Activated T-cell treated with anti-CD3 and anti-CD28 coated beads for 4 hours (primary cell): ENCODE results near the gene PLD4.
"Not testable (repeated sequence)": the region's sequence is repeated elsewhere in the genome, so short reads cannot be mapped to it uniquely, and the experiment has no call there.

Source experiments
- DNase-seq: peaks from one replicate; pipeline ENCODE4 v3.0.0-alpha.2; 2020

PLD4 gene

GRCh38 chr14:104942586-104942985 lies 17.9 kb downstream of the PLD4 start:
- DNase-seq, result no peak

- DNase-seq, result not testable (repeated sequence)
Observed at GRCh38 chr14:104943216-104944015, 18.7 kb downstream of the PLD4 start.

- DNase-seq, result not testable (repeated sequence)
Observed at GRCh38 chr14:104944016-104944308, 19.3 kb downstream of the PLD4 start.

GRCh38 chr14:104944436-104945205 lies 19.9 kb downstream of the PLD4 start:
- not testable (repeated sequence) for DNase-seq

- not testable (repeated sequence) for DNase-seq
Observed at GRCh38 chr14:104945266-104945665, 20.6 kb downstream of the PLD4 start.

- DNase-seq, result not testable (repeated sequence)
Observed at GRCh38 chr14:104945986-104946965, 21.6 kb downstream of the PLD4 start.

GRCh38 chr14:104947201-104947600 lies 22.5 kb downstream of the PLD4 start:
- not testable (repeated sequence) for DNase-seq

GRCh38 chr14:104947881-104948735 lies 23.4 kb downstream of the PLD4 start:
- not testable (repeated sequence) for DNase-seq

GRCh38 chr14:104948736-104949031 lies 24.0 kb downstream of the PLD4 start:
- DNase-seq, result no peak

GRCh38 chr14:104949406-104949955 lies 24.8 kb downstream of the PLD4 start:
- DNase-seq, result not testable (repeated sequence)

- no peak for DNase-seq
Observed at GRCh38 chr14:104950021-104950420, 25.3 kb downstream of the PLD4 start.

- not testable (repeated sequence) for DNase-seq
Observed at GRCh38 chr14:104950701-104951100, 26.0 kb downstream of the PLD4 start.

GRCh38 chr14:104951863-104952657 lies 27.4 kb downstream of the PLD4 start:
- DNase-seq, result not testable (repeated sequence)

- DNase-seq, result no peak
Observed at GRCh38 chr14:104953097-104953496, 28.4 kb downstream of the PLD4 start.

- no peak for DNase-seq
Observed at GRCh38 chr14:104953896-104954656, 29.4 kb downstream of the PLD4 start.

GRCh38 chr14:104954746-104955395 lies 30.2 kb downstream of the PLD4 start:
- no peak for DNase-seq

GRCh38 chr14:104955396-104955770 lies 30.7 kb downstream of the PLD4 start:
- no peak for DNase-seq

GRCh38 chr14:104956290-104956890 lies 31.7 kb downstream of the PLD4 start:
- DNase-seq, result no peak
